Mesendoderm (in vitro differentiated cells): ENCODE results near the gene UGT1A1. TPM values are rescaled to one million over a fixed set of nuclear protein-coding genes. Genes with fewer than 3 reads are reported as not detected.

Experiments
- DNase-seq: peaks from one replicate; pipeline ENCODE4 v3.0.0; 2013
- H2AK5ac ChIP-seq: 2 replicates; pipeline ENCODE4 v1.6.1; 2013; ENCODE audit warnings: low read length, inconsistent platforms
- H2BK120ac ChIP-seq: 2 replicates; pipeline ENCODE4 v1.6.1; 2013; ENCODE audit warnings: low read depth, mild to moderate bottlenecking, low read length, moderate library complexity, mixed read lengths
- H2BK15ac ChIP-seq: replicated peaks from 2 replicates; pipeline ENCODE4 v1.6.1; 2013; ENCODE audit warnings: low read depth, mild to moderate bottlenecking, moderate library complexity
- H2BK5ac ChIP-seq: 2 replicates; pipeline ENCODE4 v1.6.1; 2013; ENCODE audit warnings: low read length, inconsistent platforms
- H3K18ac ChIP-seq: 2 replicates; pipeline ENCODE4 v1.6.1; 2013; ENCODE audit warnings: mild to moderate bottlenecking, low read length, mixed read lengths
- H3K23ac ChIP-seq: one replicate; pipeline ENCODE4 v1.6.1; 2013; ENCODE audit warnings: low read length
- H3K27ac ChIP-seq: 2 replicates; pipeline ENCODE4 v1.5.1; 2013; ENCODE audit warnings: low read depth, mild to moderate bottlenecking, inconsistent platforms, low read length, moderate library complexity
- H3K27me3 ChIP-seq: 2 replicates; pipeline ENCODE4 v1.6.1; 2013; ENCODE audit warnings: low read length, control low read depth, mild to moderate bottlenecking, inconsistent platforms; ENCODE audit not compliant: insufficient read depth, poor library complexity
- H3K36me3 ChIP-seq: 2 replicates; pipeline ENCODE4 v1.6.1; 2013; ENCODE audit warnings: low read length, inconsistent platforms; ENCODE audit not compliant: control insufficient read depth, insufficient read depth
- H3K4ac ChIP-seq: one replicate; pipeline ENCODE4 v1.6.1; 2013; ENCODE audit warnings: low read depth, mild to moderate bottlenecking, low read length, moderate library complexity
- H3K4me1 ChIP-seq: 2 replicates; pipeline ENCODE4 v1.6.1; 2013; ENCODE audit warnings: low read depth, low read length, inconsistent platforms; ENCODE audit not compliant: control insufficient read depth
- H3K4me2 ChIP-seq: 2 replicates; pipeline ENCODE4 v1.6.1; 2013; ENCODE audit warnings: low read length
- H3K4me3 ChIP-seq: 2 replicates; pipeline ENCODE4 v1.5.1; 2013; ENCODE audit warnings: mild to moderate bottlenecking, low read length
- H3K56ac ChIP-seq: one replicate; pipeline ENCODE4 v1.6.1; 2013; ENCODE audit warnings: low read length
- H3K79me1 ChIP-seq: 2 replicates; pipeline ENCODE4 v1.6.1; 2013; ENCODE audit warnings: low read length, inconsistent platforms
- H3K79me2 ChIP-seq: 2 replicates; pipeline ENCODE4 v1.6.1; 2013; ENCODE audit warnings: mild to moderate bottlenecking, low read length; ENCODE audit not compliant: control insufficient read depth, insufficient read depth
- H3K9ac ChIP-seq: 2 replicates; pipeline ENCODE4 v1.6.1; 2013; ENCODE audit warnings: low read length, inconsistent platforms
- H4K5ac ChIP-seq: one replicate; pipeline ENCODE4 v1.6.1; 2013; ENCODE audit warnings: low read length
- H4K8ac ChIP-seq: one replicate; pipeline ENCODE4 v1.6.1; 2013; ENCODE audit warnings: low read depth, mild to moderate bottlenecking, control low read depth, low read length, moderate library complexity
- WGBS: extraction: QIAGEN DNeasy Blood & Tissue Kit; methylation state at CpG from one replicate; pipeline ENCODE4 v1.1.7; 2013; ENCODE audit warnings: low lambda C conversion rate, missing lambda C conversion rate; ENCODE audit not compliant: insufficient coverage; ENCODE audit errors: extremely low coverage; 5-methylcytosine and 5-hydroxymethylcytosine counted together
- polyA plus RNA-seq, 2 experiments: library from polyadenylated mRNA; stranded (reverse); fragments of 200-250 nt; gene quantifications; one replicate each; pipeline ENCODE4 v1.2.3, GENCODE V29; 2013

Gene UGT1A1
- polyA plus RNA-seq (2013, experiment 1 of 2) = not detected
- polyA plus RNA-seq (2013, experiment 2 of 2) = not detected

- no peak within 1 kb of the TSS for H3K23ac ChIP-seq
- no peak within 1 kb of the TSS for H3K4me3 ChIP-seq
- H2BK15ac ChIP-seq = no peak within 1 kb of the TSS
- no peak within 1 kb of the TSS for H3K4ac ChIP-seq
- H3K4me2 ChIP-seq = no peak within 1 kb of the TSS
- no peaks in the 10 kb centered on the region for H3K79me2 ChIP-seq
- H3K36me3 ChIP-seq = no peaks in the 10 kb centered on the region
- H2AK5ac ChIP-seq = no peak within 1 kb of the TSS
- WGBS = no CpG with 5 or more reads among the region's 6 CpGs
- H4K8ac ChIP-seq = no peak within 1 kb of the TSS
- DNase-seq = no peak
- H3K27ac ChIP-seq = no peak within 1 kb of the TSS
- no peak within 1 kb of the TSS for H3K56ac ChIP-seq
- H2BK120ac ChIP-seq = no peak within 1 kb of the TSS
- H3K4me1 ChIP-seq = no peaks in the 10 kb centered on the region
- H3K9ac ChIP-seq = no peak within 1 kb of the TSS
- H3K79me1 ChIP-seq = no peaks in the 10 kb centered on the region
- H3K27me3 ChIP-seq = no peaks in the 10 kb centered on the region
- no peak within 1 kb of the TSS for H4K5ac ChIP-seq
- no peak within 1 kb of the TSS for H3K18ac ChIP-seq
- H2BK5ac ChIP-seq = no peak within 1 kb of the TSS
Measured at GRCh38 chr2:233760043-233760442, at the start of gene UGT1A1. TSS of gene UGT1A1 (plus strand) at chr2:233760270. CDS start at chr2:233760288, 18 bp downstream.

GRCh38 chr2:233711312-233712008 lies 48.6 kb upstream of the UGT1A1 start:
- Histone ChIP-seq H3K79me2 (no peaks in the 10 kb centered on the region), H2BK5ac (no peak overlapping the region), H3K9ac (no peak overlapping the region), H3K4me1 (no peaks in the 10 kb centered on the region), H4K8ac (no peak overlapping the region), H3K27me3 (no peaks in the 10 kb centered on the region), H4K5ac (no peak overlapping the region), H3K56ac (peak overlapping the region; percentile 26), H2AK5ac (no peak overlapping the region), H3K4me3 (no peak overlapping the region), H3K36me3 (no peaks in the 10 kb centered on the region), H3K4me2 (no peak overlapping the region), H3K27ac (no peak overlapping the region), H2BK120ac (no peak overlapping the region), H3K4ac (no peak overlapping the region), H3K23ac (no peak overlapping the region), H2BK15ac (no peak overlapping the region), H3K18ac (no peak overlapping the region), H3K79me1 (no peaks in the 10 kb centered on the region)
- WGBS = no CpG with 5 or more reads among the region's 11 CpGs
- DNase-seq = peak; percentile 81

- Histone ChIP-seq H2AK5ac (no peak within 1 kb of the TSS), H3K27me3 (no peaks in the 10 kb centered on the region), H3K27ac (no peak within 1 kb of the TSS), H3K18ac (no peak within 1 kb of the TSS), H3K4me3 (no peak within 1 kb of the TSS), H3K4me2 (no peak within 1 kb of the TSS), H3K79me1 (no peaks in the 10 kb centered on the region), H4K8ac (no peak within 1 kb of the TSS), H3K9ac (no peak within 1 kb of the TSS), H3K56ac (no peak within 1 kb of the TSS), H3K36me3 (no peaks in the 10 kb centered on the region), H2BK5ac (no peak within 1 kb of the TSS), H2BK120ac (no peak within 1 kb of the TSS), H4K5ac (no peak within 1 kb of the TSS), H3K4me1 (no peaks in the 10 kb centered on the region), H2BK15ac (no peak within 1 kb of the TSS), H3K4ac (no peak within 1 kb of the TSS), H3K23ac (no peak within 1 kb of the TSS), H3K79me2 (no peaks in the 10 kb centered on the region)
- DNase-seq = no peak
- WGBS = no CpG with 5 or more reads among the region's 14 CpGs
Measured at GRCh38 chr2:233712611-233713261, 47.3 kb upstream of the UGT1A1 start, which contains the start of gene UGT1A5. TSS of gene UGT1A5 (plus strand) at chr2:233712907. CDS start at chr2:233712992, 85 bp downstream.

- Histone ChIP-seq H3K79me2 (no peaks in the 10 kb centered on the region), H4K5ac (no peak overlapping the region), H2BK15ac (no peak overlapping the region), H3K18ac (no peak overlapping the region), H2BK5ac (no peak overlapping the region), H3K56ac (no peak overlapping the region), H3K4me2 (no peak overlapping the region), H3K4ac (no peak overlapping the region), H3K23ac (no peak overlapping the region), H2AK5ac (no peak overlapping the region), H3K36me3 (no peaks in the 10 kb centered on the region), H3K4me3 (no peak overlapping the region), H3K9ac (no peak overlapping the region), H2BK120ac (no peak overlapping the region), H3K79me1 (no peaks in the 10 kb centered on the region), H3K4me1 (no peaks in the 10 kb centered on the region), H4K8ac (no peak overlapping the region), H3K27me3 (no peaks in the 10 kb centered on the region), H3K27ac (no peak overlapping the region)
- no CpG with 5 or more reads among the region's 7 CpGs for WGBS
- no peak for DNase-seq
Measured at GRCh38 chr2:233713262-233713615, 46.8 kb upstream of the UGT1A1 start.

- no peak overlapping the region for H3K4ac ChIP-seq
- no peak overlapping the region for H4K8ac ChIP-seq
- H4K5ac ChIP-seq = no peak overlapping the region
- no peak for DNase-seq
- H3K9ac ChIP-seq = no peak overlapping the region
- H3K27me3 ChIP-seq = no peaks in the 10 kb centered on the region
- no peak overlapping the region for H2BK120ac ChIP-seq
- H3K4me3 ChIP-seq = no peak overlapping the region
- no peak overlapping the region for H3K27ac ChIP-seq
- H3K56ac ChIP-seq = no peak overlapping the region
- H2AK5ac ChIP-seq = no peak overlapping the region
- H3K4me1 ChIP-seq = no peaks in the 10 kb centered on the region
- H2BK15ac ChIP-seq = no peak overlapping the region
- H3K79me1 ChIP-seq = no peaks in the 10 kb centered on the region
- no peak overlapping the region for H3K18ac ChIP-seq
- no CpG with 5 or more reads among the region's 2 CpGs for WGBS
- no peaks in the 10 kb centered on the region for H3K79me2 ChIP-seq
- H3K36me3 ChIP-seq = no peaks in the 10 kb centered on the region
- no peak overlapping the region for H3K23ac ChIP-seq
- no peak overlapping the region for H3K4me2 ChIP-seq
- H2BK5ac ChIP-seq = no peak overlapping the region
Measured at GRCh38 chr2:233714121-233714520, 45.9 kb upstream of the UGT1A1 start.
